Natural killer cell (primary cell): Measurements from ENCODE around the gene ATOX1. TPM values are rescaled to one million over a fixed set of nuclear protein-coding genes. Genes with fewer than 3 reads are reported as not detected.

Source experiments
- ATAC-seq, 3 donors: fragments of 150-1000 bp in 2 of 3; fragments of 200-7000 bp in 1 of 3; cut with Tn5 transposase; 1 replicate in 1 of 3; 2 replicates in 2 of 3; pipeline ENCODE4 v1.10.0; 2021; ENCODE audit warnings: mild to moderate bottlenecking in 2 of 3, moderate library complexity in 2 of 3
- DNase-seq, 2 donors: peaks; one replicate each; pipeline versions ENCODE4 v3.0.0 to v3.0.0-alpha.2; 2013 to 2021; ENCODE audit warnings: mixed read lengths in 1 of 2
- H3K27ac ChIP-seq: one replicate; pipeline ENCODE4 v1.5.1; 2013; ENCODE audit warnings: mild to moderate bottlenecking, low read length
- H3K27me3 ChIP-seq: one replicate; pipeline ENCODE4 v1.6.1; 2013; ENCODE audit warnings: low read length; ENCODE audit not compliant: control insufficient read depth, insufficient read depth
- H3K36me3 ChIP-seq: one replicate; pipeline ENCODE4 v1.6.1; 2013; ENCODE audit warnings: low read length; ENCODE audit not compliant: control insufficient read depth, insufficient read depth
- H3K4me1 ChIP-seq: one replicate; pipeline ENCODE4 v1.6.1; 2013; ENCODE audit warnings: low read length; ENCODE audit not compliant: control insufficient read depth, insufficient read depth
- H3K4me3 ChIP-seq: one replicate; pipeline ENCODE4 v1.5.1; 2013; ENCODE audit warnings: low read length
- H3K9me3 ChIP-seq: one replicate; pipeline ENCODE4 v1.6.1; 2013; ENCODE audit warnings: low read length; ENCODE audit not compliant: control insufficient read depth, insufficient read depth
- H3K27ac Mint-ChIP-seq, 2 donors: one replicate each; pipeline ENCODE4 v1.8.0; 2022; ENCODE audit warnings: mild to moderate bottlenecking in 2 of 2, mixed read lengths in 2 of 2, moderate library complexity in 1 of 2
- H3K27me3 Mint-ChIP-seq, 2 donors: one replicate each; pipeline ENCODE4 v1.8.0; 2022; ENCODE audit warnings: low read depth in 2 of 2, mixed read lengths in 2 of 2
- H3K36me3 Mint-ChIP-seq: one replicate; pipeline ENCODE4 v1.8.0; 2022; ENCODE audit warnings: mixed read lengths
- H3K4me1 Mint-ChIP-seq, 2 donors: one replicate each; pipeline ENCODE4 v1.8.0; 2022; ENCODE audit warnings: mixed read lengths in 2 of 2
- H3K4me3 Mint-ChIP-seq: one replicate; pipeline ENCODE4 v1.8.0; 2022; ENCODE audit warnings: mild to moderate bottlenecking, moderate library complexity, mixed read lengths
- H3K9me3 Mint-ChIP-seq, 2 donors: one replicate each; pipeline ENCODE4 v1.8.0; 2022; ENCODE audit warnings: mixed read lengths in 2 of 2
- WGBS: methylation state at CpG from one replicate; pipeline ENCODE4 v1.1.7; 2013; ENCODE audit warnings: missing lambda C conversion rate; ENCODE audit not compliant: insufficient coverage; 5-methylcytosine and 5-hydroxymethylcytosine counted together
- intact Hi-C: fragments of 100-400 bp; cut with micrococcal nuclease; formaldehyde crosslinking; loops from one replicate; pipeline ENCODE4 v1.14.2; 2022
- total RNA-seq, 4 donors: library from RNA; stranded (reverse); fragments of 120-200 nt in 1 of 4; gene quantifications; one replicate each; pipeline versions ENCODE4 v1.2.3 to v1.2.4, GENCODE V29; 2013 to 2022
- TF ChIP-seq, protein P1 (sequence below): fragments of 200-600 bp; IDR thresholded peaks from one replicate; pipeline ENCODE4 v1.8.0; 2022; ENCODE audit warnings: antibody characterized with exemption

The ATOX1 gene
- total RNA-seq, 3 donors from 2014 or later (not counting 1 experiment from before 2014, with no cell fraction given): 41.5 to 46.4 (median 46.2) TPM

DNA sequence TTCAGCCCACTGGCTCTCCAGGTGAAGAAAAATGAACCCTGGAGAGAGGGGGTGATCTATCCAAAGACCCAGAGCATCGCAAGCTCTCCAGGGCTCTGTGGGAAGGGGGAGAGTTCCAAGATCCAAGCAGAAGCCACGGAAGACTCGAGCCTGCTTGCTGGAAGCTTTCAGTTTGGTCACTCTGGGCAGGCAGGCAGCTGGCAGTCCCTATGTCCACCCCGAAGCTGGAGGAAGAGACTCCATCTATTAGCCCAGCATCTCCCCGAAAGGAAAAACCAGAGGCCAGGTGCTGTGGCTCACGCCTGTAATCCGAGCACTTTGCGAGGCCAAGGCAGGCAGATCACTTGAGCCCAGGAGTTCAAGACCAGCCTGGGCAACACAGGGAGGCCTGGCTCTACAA lies 61.0 kb downstream of the ATOX1 start:
- Mint-ChIP-seq H3K27ac (no peak overlapping the region), H3K4me1 (no peaks in the 10 kb centered on the region), H3K4me3 (no peak overlapping the region), H3K9me3 (no peaks in the 10 kb centered on the region), H3K27me3 (no peaks in the 10 kb centered on the region), H3K36me3 (no peaks in the 10 kb centered on the region)
- H3K9me3 ChIP-seq: no peaks in the 10 kb centered on the region
- no peaks in the 10 kb centered on the region for H3K27me3 ChIP-seq
- no peaks in the 10 kb centered on the region for H3K36me3 ChIP-seq
- TF ChIP-seq, protein P1, sequence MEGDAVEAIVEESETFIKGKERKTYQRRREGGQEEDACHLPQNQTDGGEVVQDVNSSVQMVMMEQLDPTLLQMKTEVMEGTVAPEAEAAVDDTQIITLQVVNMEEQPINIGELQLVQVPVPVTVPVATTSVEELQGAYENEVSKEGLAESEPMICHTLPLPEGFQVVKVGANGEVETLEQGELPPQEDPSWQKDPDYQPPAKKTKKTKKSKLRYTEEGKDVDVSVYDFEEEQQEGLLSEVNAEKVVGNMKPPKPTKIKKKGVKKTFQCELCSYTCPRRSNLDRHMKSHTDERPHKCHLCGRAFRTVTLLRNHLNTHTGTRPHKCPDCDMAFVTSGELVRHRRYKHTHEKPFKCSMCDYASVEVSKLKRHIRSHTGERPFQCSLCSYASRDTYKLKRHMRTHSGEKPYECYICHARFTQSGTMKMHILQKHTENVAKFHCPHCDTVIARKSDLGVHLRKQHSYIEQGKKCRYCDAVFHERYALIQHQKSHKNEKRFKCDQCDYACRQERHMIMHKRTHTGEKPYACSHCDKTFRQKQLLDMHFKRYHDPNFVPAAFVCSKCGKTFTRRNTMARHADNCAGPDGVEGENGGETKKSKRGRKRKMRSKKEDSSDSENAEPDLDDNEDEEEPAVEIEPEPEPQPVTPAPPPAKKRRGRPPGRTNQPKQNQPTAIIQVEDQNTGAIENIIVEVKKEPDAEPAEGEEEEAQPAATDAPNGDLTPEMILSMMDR: no peak
- DNase-seq (no peak), ATAC-seq (no peak)
- 89% methylated on average over 8 of the region's 8 CpGs for WGBS
- no peak overlapping the region for H3K27ac ChIP-seq
- intact Hi-C loops: no loop called here
- no peaks in the 10 kb centered on the region for H3K4me1 ChIP-seq
- H3K4me3 ChIP-seq: no peak overlapping the region

DNA sequence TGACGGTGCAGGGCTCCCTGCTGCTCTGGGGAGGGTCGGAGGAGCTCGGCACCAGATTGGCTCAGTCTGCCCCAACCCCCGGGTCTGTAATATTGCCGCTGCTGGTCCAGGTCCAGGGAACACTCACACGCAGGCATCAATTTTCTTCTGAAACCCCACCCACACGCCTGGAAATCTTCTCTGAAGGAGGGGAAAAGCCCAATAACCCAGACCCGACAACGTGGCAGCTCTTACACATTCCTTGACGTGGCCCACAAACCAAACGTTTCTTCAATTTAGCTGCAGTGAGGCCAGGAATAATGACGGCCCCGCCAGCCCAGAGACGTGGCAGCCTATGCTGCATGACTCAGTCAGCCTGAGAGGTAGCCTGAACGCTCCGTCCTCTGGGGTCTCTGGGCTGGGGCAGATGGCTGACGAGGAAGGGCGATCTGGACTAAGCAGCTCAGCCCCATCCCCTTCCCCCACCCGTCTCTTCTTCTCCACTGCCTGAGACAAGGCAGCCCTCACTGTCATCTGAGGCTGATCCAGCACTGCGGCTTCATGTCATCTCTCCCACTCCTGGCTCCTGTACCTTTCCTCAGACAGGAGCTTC lies 61.9 kb downstream of the ATOX1 start:
- TF ChIP-seq, protein P1: no peak
- Mint-ChIP-seq H3K36me3 (no peaks in the 10 kb centered on the region), H3K4me3 (no peak overlapping the region), H3K27me3 (no peaks in the 10 kb centered on the region), H3K27ac (no peak overlapping the region), H3K9me3 (no peaks in the 10 kb centered on the region), H3K4me1 (no peaks in the 10 kb centered on the region)
- H3K27ac ChIP-seq: no peak overlapping the region
- H3K4me1 ChIP-seq: no peaks in the 10 kb centered on the region
- no peak overlapping the region for H3K4me3 ChIP-seq
- no peak for DNase-seq
- intact Hi-C loops: no loop called here
- 71% methylated on average over 20 of the region's 20 CpGs for WGBS
- H3K9me3 ChIP-seq: no peaks in the 10 kb centered on the region
- H3K27me3 ChIP-seq: no peaks in the 10 kb centered on the region
- H3K36me3 ChIP-seq: no peaks in the 10 kb centered on the region
- ATAC-seq: no peak

DNA sequence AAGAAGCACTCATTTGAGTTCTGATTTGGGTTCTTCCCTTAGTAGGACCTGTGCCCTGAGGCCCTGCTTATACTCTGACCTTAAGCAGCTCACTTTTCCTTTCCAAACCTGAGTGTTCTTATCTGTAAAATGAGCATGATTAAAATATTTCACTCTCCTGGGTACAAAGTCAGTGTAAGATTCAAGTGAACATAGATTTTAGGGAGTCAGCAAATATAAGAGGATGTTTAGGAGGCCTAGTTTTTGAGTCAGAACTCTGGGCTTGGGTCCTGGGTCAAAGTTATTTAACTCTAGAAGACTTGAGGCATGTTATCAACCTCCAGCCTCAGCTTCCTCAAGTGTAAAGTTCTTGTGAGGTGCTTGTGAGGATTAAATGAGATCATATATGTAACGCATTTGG lies 63.0 kb downstream of the ATOX1 start:
- TF ChIP-seq, protein P1: no peak
- H3K27ac Mint-ChIP-seq: no peak overlapping the region
- H3K36me3 ChIP-seq: no peaks in the 10 kb centered on the region
- intact Hi-C loops: no loop called here
- WGBS: no CpG with 5 or more reads among the region's 1 CpG
- no peaks in the 10 kb centered on the region for H3K9me3 ChIP-seq
- no peak overlapping the region for H3K27ac ChIP-seq
- H3K4me1 Mint-ChIP-seq: no peaks in the 10 kb centered on the region
- H3K36me3 Mint-ChIP-seq: no peaks in the 10 kb centered on the region
- no peaks in the 10 kb centered on the region for H3K4me1 ChIP-seq
- no peak for DNase-seq
- H3K27me3 ChIP-seq: no peaks in the 10 kb centered on the region
- H3K9me3 Mint-ChIP-seq: no peaks in the 10 kb centered on the region
- no peak overlapping the region for H3K4me3 Mint-ChIP-seq
- ATAC-seq: no peak
- H3K4me3 ChIP-seq: no peak overlapping the region
- no peaks in the 10 kb centered on the region for H3K27me3 Mint-ChIP-seq

DNA sequence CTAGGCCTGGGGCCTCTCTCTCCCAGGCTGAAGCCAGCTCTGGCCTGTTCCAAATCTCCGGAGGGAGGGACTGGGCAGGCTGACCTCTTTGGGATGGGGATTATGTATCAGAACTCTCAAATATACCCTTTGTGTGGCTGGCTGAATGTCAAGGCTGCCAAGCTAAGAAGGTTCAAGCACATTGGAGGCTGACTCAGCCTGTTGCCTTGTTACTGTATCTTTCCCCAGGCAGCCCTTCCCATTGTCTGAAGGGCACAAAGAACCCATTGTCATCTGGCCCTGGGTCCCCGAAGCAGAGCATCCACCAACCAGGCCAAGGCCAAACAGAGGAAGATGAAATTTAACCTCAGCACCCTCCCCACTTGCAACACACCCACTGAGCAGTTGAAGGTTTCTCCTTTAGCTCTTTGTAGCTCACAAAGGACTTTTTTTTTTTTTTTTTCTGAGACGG lies 64.4 kb downstream of the ATOX1 start:
- intact Hi-C loops: no loop called here
- no peak overlapping the region for H3K4me3 Mint-ChIP-seq
- Histone ChIP-seq H3K9me3 (no peaks in the 10 kb centered on the region), H3K4me3 (no peak overlapping the region), H3K27me3 (no peaks in the 10 kb centered on the region), H3K4me1 (no peaks in the 10 kb centered on the region), H3K27ac (no peak overlapping the region), H3K36me3 (no peaks in the 10 kb centered on the region)
- no peak overlapping the region for H3K27ac Mint-ChIP-seq
- H3K36me3 Mint-ChIP-seq: no peaks in the 10 kb centered on the region
- ATAC-seq: no peak
- H3K27me3 Mint-ChIP-seq: peaks cover 2 to 3% of the 10 kb centered on the region in 2 donors
- no peak for DNase-seq
- WGBS: 94% methylated on average over 3 of the region's 3 CpGs
- H3K9me3 Mint-ChIP-seq: no peaks in the 10 kb centered on the region
- H3K4me1 Mint-ChIP-seq: no peaks in the 10 kb centered on the region
- TF ChIP-seq, protein P1: no peak
